BE2C (cell line): ENCODE results near the gene ELAVL3. TPM values are rescaled to one million over a fixed set of nuclear protein-coding genes. Genes with fewer than 3 reads are reported as not detected.

Source experiments
- DNase-seq: peaks from one replicate; pipeline ENCODE4 v3.0.0-alpha.2; 2020
- H3K27me3 ChIP-seq: fragments of 250-450 bp; sonication (Bioruptor Pico); 2 replicates; pipeline ENCODE4 v1.5.1; 2020; ENCODE audit warnings: mild to moderate bottlenecking
- H3K36me3 ChIP-seq: fragments of 250-450 bp; sonication (Bioruptor Pico); 2 replicates; pipeline ENCODE4 v1.5.1; 2020; ENCODE audit warnings: mild to moderate bottlenecking
- H3K4me1 ChIP-seq: fragments of 250-450 bp; sonication (Bioruptor Pico); 2 replicates; pipeline ENCODE4 v1.5.1; 2020
- H3K4me3 ChIP-seq: 2 replicates; pipeline ENCODE4 v1.5.1; 2011; ENCODE audit warnings: low read depth, low read length
- H3K9me3 ChIP-seq: fragments of 250-450 bp; sonication (Bioruptor Pico); 2 replicates; pipeline ENCODE4 v1.5.1; 2020
- CTCF ChIP-seq: IDR thresholded peaks from 2 replicates; pipeline ENCODE4 v1.5.1; 2012; ENCODE audit warnings: mild to moderate bottlenecking, low read depth, low read length
- polyA plus RNA-seq: library from polyadenylated mRNA; unstranded; fragments of >200 nt; gene quantifications from one replicate; pipeline ENCODE4 v1.2.1, GENCODE V29; 2012; ENCODE audit warnings: low read depth, missing spikeins; ENCODE audit not compliant: insufficient read length, insufficient read depth

The ELAVL3 gene
- 91.7 TPM for polyA plus RNA-seq

- DNase-seq = peak; percentile 83
- H3K9me3 ChIP-seq = no peaks in the 10 kb centered on the region
- TF ChIP-seq CTCF = no peak
- H3K27me3 ChIP-seq = peaks cover 9% of the 10 kb centered on the region
- H3K4me3 ChIP-seq = peak within 1 kb of the TSS; percentile 75
- peaks cover 3% of the 10 kb centered on the region for H3K4me1 ChIP-seq
- peaks cover 9% of the 10 kb centered on the region; the same call in 1 of the 2 replicates for H3K36me3 ChIP-seq
Measured at GRCh38 chr19:11480715-11481533, at the start of gene ELAVL3. TSS of gene ELAVL3 (minus strand) at chr19:11481046. CDS start at chr19:11480608, 438 bp downstream.

GRCh38 chr19:11530432-11530831 is 49.6 kb upstream of the ELAVL3 start:
- peak; percentile 96 for DNase-seq
- Histone ChIP-seq H3K36me3 (peaks cover 7% of the 10 kb centered on the region), H3K27me3 (no peaks in the 10 kb centered on the region), H3K9me3 (no peaks in the 10 kb centered on the region), H3K4me1 (peaks cover 9% of the 10 kb centered on the region; the same call in 1 of the 2 replicates), H3K4me3 (0 out of 2 replicates have a peak overlapping the region, but pooled peaks have one; percentile 10)
- peak; percentile 63 for TF ChIP-seq CTCF

- peaks cover 20% of the 10 kb centered on the region for H3K36me3 ChIP-seq
- TF ChIP-seq CTCF = no peak; the same call in 1 of the 2 replicates
- no peaks in the 10 kb centered on the region for H3K27me3 ChIP-seq
- peak; percentile 98 for DNase-seq
- peaks cover 9% of the 10 kb centered on the region; the same call in 1 of the 2 replicates for H3K4me1 ChIP-seq
- H3K9me3 ChIP-seq = no peaks in the 10 kb centered on the region
- peak within 1 kb of the TSS; percentile 91 for H3K4me3 ChIP-seq
Measured at GRCh38 chr19:11528551-11529341, 47.9 kb upstream of the ELAVL3 start, which contains the start of gene ECSIT. TSS of gene ECSIT (minus strand) at chr19:11529134. CDS start at chr19:11519170, 9,964 bp downstream.

GRCh38 chr19:11519138-11519537 is 38.3 kb upstream of the ELAVL3 start:
- Histone ChIP-seq H3K4me1 (no peaks in the 10 kb centered on the region), H3K9me3 (no peaks in the 10 kb centered on the region), H3K36me3 (peaks cover 48% of the 10 kb centered on the region), H3K27me3 (no peaks in the 10 kb centered on the region), H3K4me3 (no peak overlapping the region)
- TF ChIP-seq CTCF = no peak
- DNase-seq = no peak

GRCh38 chr19:11513946-11514345 is 33.1 kb upstream of the ELAVL3 start:
- H3K36me3 ChIP-seq = peaks cover 55% of the 10 kb centered on the region
- no peaks in the 10 kb centered on the region for H3K27me3 ChIP-seq
- H3K9me3 ChIP-seq = no peaks in the 10 kb centered on the region
- no peak overlapping the region for H3K4me3 ChIP-seq
- no peak for DNase-seq
- H3K4me1 ChIP-seq = no peaks in the 10 kb centered on the region
- TF ChIP-seq CTCF = no peak
